ENCODE measurements around the gene GSTCD. TPM values are rescaled to one million over a fixed set of nuclear protein-coding genes. Genes with fewer than 3 reads are reported as not detected.

Gene GSTCD, protein sequence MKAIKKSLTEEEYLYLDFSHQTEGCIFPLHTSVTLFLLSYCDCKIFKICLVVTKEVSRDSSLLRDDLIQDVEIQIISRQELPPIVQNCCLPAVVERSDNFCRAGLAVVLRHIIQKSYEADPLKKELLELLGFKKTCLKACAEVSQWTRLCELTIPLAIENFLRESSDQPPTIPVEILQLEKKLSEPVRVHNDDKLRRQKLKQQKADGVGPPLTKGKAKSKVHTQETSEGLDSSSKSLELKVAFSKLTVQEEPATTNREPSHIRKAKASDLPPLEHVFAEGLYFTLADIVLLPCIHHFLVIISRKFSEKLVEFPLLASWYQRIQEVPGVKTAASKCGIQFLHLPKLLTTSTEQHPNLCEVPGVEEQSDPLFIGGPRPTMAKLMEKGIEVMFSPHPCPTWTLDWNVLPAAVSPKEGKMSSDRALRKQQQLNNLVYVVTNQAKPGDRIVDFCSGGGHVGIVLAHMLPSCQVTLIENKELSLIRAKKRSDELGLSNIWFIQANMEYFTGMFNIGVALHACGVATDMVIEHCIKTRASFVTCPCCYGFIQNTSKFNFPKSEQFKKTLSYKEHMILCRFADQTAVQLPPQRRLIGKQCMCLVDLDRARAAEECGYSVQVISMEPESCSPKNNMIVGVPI
- total RNA-seq, result 17.9 and 18.5 TPM in 2 replicates

DNA sequence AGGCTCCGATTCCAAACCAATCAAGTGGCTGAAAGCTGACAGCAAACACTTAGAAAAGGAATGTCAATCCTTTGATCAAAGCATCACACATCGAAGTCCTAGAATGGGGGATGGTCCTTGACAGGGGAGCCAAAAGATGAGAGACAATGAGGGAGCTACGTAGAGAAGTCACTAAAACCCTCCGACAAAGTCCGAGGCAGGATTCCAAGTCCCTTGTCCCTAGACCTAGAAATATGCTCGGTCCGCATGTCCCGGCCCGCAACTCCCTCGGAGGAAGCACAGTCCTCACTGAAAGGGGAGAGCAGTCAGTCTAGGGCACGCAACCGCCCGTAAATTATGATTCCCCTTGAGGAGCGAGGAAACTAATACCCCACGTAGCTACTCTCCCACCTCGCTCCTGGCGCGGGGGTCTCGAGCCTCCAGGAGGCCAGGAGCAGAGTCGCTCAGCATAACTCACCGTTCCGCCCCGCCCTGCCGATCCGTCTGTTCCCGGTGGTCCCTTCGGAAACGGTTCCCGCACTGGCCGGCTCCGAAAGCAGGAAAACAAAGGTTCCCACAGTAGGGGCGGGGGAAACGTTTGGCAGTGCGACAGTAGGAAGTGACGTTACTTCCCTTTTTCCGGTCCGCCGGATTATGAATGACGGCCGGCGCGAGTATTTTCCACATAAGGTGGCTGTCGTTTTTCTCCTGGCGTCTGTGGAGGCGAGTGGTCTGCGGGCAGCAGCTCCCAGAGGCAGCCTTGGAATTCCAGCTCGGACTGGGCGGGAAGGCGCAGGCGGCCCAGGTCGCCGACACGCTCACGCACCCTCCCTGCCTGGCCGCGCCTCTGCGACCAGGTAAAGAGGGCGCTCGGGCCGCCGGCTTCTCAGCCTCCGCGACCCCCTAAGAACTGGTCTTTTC lies at the start of gene GSTCD, which contains the start of gene INTS12:
Gene GSTCD, plus strand, starts transcription at position 604 of the 900 bp plus-strand sequence. CDS start 8,830 bp downstream, outside the sequence.
Gene INTS12, minus strand, starts transcription at position 509 of the 900 bp plus-strand sequence. CDS start 8,684 bp downstream, outside the sequence.
- Histone ChIP-seq H3K4me3 (ENCODE audit: low read depth, low read length) (peak within 1 kb of the TSS; percentile 90), H3K27me3 (ENCODE audit: control insufficient read depth, insufficient read depth, low read length) (no peaks in the 10 kb centered on the region), H3K36me3 (ENCODE audit: control insufficient read depth, insufficient read depth, low read length) (no peaks in the 10 kb centered on the region)
- peak; percentile 42 for DNase-seq (ENCODE audit: low read depth)
- TF ChIP-seq, protein P1, sequence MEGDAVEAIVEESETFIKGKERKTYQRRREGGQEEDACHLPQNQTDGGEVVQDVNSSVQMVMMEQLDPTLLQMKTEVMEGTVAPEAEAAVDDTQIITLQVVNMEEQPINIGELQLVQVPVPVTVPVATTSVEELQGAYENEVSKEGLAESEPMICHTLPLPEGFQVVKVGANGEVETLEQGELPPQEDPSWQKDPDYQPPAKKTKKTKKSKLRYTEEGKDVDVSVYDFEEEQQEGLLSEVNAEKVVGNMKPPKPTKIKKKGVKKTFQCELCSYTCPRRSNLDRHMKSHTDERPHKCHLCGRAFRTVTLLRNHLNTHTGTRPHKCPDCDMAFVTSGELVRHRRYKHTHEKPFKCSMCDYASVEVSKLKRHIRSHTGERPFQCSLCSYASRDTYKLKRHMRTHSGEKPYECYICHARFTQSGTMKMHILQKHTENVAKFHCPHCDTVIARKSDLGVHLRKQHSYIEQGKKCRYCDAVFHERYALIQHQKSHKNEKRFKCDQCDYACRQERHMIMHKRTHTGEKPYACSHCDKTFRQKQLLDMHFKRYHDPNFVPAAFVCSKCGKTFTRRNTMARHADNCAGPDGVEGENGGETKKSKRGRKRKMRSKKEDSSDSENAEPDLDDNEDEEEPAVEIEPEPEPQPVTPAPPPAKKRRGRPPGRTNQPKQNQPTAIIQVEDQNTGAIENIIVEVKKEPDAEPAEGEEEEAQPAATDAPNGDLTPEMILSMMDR (IDR thresholded peaks at IDR 0.05; ENCODE audit: insufficient read depth, low read length, poor library complexity, severe bottlenecking), result no peak

DNA sequence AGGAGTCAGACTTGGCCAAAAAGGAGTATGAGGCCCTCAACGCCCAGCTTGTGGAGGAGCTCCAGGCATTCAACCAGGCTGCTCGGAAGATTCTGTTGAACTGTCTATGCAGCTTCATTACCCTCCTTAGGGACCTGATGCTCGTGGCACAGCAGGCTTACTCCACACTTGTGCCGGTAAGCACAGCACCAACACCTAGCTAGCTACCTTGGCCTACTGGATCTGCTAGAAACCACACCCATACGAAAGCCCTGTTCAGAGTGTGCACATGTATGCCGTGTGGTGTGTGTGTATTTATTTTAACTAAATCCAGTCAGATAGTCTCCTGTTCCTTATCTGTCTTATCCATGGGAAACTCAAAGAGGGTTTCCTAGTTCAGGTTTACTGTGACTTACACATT lies 49.4 kb upstream of the GSTCD start:
- H3K27me3 ChIP-seq (ENCODE audit: control insufficient read depth, insufficient read depth, low read length), result no peaks in the 10 kb centered on the region
- TF ChIP-seq, protein P1 (IDR thresholded peaks at IDR 0.05; ENCODE audit: insufficient read depth, low read length, poor library complexity, severe bottlenecking), result no peak
- no peak for DNase-seq (ENCODE audit: low read depth)
- no peak overlapping the region for H3K4me3 ChIP-seq (ENCODE audit: low read depth, low read length)
- no peaks in the 10 kb centered on the region for H3K36me3 ChIP-seq (ENCODE audit: control insufficient read depth, insufficient read depth, low read length)

DNA sequence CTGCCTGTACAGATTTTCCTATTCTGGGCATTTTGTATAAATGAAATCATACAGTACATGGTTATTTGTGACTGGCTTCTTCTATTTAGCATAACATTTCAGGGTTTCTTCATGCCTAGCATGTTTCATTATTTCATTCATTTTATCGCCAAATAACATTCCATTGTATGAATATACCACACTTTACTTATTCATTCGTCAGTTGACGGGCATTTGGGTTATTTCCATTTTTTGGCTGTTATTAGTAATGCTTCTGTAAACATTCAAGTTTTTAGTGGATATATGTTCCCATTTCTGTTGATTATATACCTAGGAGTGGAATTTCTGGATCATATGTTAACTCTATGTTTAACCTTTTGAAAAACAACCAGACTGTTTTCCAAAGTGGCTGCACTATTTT lies 47.6 kb upstream of the GSTCD start:
- H3K4me3 ChIP-seq (ENCODE audit: low read depth, low read length), result no peak overlapping the region
- no peaks in the 10 kb centered on the region for H3K27me3 ChIP-seq (ENCODE audit: control insufficient read depth, insufficient read depth, low read length)
- TF ChIP-seq, protein P1 (IDR thresholded peaks at IDR 0.05; ENCODE audit: insufficient read depth, low read length, poor library complexity, severe bottlenecking), result no peak
- no peaks in the 10 kb centered on the region for H3K36me3 ChIP-seq (ENCODE audit: control insufficient read depth, insufficient read depth, low read length)
- DNase-seq (ENCODE audit: low read depth), result no peak

DNA sequence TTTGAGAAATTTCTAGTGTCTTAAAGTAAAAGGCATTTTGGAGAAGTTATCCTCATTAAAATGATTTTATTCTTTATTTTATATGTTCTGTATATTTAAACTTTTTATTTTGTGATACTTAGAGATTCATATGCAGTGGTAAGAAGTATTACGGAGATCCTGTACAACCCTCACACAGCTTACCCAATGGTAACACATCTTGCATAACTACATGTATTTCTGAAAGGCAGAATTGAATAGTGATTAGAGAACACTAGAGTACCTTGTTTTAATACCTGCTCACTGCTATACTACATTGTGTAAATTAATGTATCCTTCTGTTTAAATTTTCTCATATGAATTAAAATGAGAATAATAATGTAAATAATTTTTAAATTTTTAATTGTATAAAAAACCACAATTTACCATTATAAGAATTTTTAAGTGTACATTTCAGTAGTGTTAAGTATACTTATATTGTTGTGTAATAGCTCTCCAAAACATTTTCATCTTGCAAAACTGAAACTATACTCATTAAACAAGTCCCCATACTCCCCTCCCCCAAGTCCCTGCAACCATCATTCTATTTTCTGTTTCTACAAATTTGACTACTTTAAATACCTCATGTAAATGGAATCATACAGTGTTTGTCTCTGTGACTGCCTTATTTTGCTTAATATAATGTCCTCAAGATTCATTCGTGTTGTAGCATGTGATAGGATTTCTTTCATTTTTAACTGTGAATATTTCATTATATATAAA lies 45.5 kb upstream of the GSTCD start:
- Histone ChIP-seq H3K4me3 (ENCODE audit: low read depth, low read length) (no peak overlapping the region), H3K27me3 (ENCODE audit: control insufficient read depth, insufficient read depth, low read length) (no peaks in the 10 kb centered on the region), H3K36me3 (ENCODE audit: control insufficient read depth, insufficient read depth, low read length) (no peaks in the 10 kb centered on the region)
- TF ChIP-seq, protein P1 (IDR thresholded peaks at IDR 0.05; ENCODE audit: insufficient read depth, low read length, poor library complexity, severe bottlenecking), result no peak
- DNase-seq (ENCODE audit: low read depth), result no peak

DNA sequence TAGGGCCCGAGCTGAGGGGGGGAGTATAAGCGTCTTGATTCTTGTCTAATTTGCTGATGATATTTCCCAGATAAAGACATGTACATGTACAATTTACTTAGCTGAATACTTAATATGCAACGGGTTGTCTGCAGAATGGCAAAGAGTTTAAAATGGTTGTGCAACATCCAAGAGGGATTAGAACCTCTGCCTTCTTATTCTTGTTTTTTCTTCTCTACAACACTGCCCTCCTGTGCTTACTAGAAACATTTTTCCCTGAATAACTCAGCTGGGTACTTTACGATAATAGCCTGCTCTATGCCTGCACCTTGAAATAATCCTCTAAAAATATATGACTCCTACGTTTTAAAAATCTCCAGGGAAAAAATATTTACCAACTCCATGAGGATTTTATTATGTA lies 41.9 kb upstream of the GSTCD start:
- no peak overlapping the region for H3K4me3 ChIP-seq (ENCODE audit: low read depth, low read length)
- no peaks in the 10 kb centered on the region for H3K27me3 ChIP-seq (ENCODE audit: control insufficient read depth, insufficient read depth, low read length)
- no peaks in the 10 kb centered on the region for H3K36me3 ChIP-seq (ENCODE audit: control insufficient read depth, insufficient read depth, low read length)
- TF ChIP-seq, protein P1 (IDR thresholded peaks at IDR 0.05; ENCODE audit: insufficient read depth, low read length, poor library complexity, severe bottlenecking), result peak; percentile 10
- no peak for DNase-seq (ENCODE audit: low read depth)
